ENCODE data around the gene DEFB127.

DEFB127 gene

DNA sequence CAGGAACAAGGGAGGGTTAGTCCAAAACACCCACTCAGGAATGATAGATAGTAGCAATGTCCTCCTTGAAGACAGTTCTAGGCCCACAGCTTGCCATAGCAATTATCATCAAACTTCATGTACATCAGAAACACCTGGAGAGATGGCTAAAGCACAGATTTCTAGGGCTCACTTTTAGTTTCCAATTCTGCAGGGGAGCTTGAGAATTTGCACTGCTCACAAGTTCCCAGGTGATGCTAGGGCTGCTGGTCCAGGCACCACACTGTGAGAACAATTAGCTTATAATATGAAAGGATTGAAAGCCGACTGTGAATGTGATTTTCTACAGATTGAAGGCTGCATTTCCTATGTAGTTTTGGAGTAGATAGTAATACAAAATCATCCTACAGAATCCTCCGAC, 11.4 kb upstream of the DEFB127 start:
- no peak for DNase-seq (ENCODE audit: low read depth)
- TF ChIP-seq MYC (IDR thresholded peaks at IDR 0.05; ENCODE audit: low read depth, low read length) (no peak), POLR2A (IDR thresholded peaks at IDR 0.05; ENCODE audit: extremely low read depth, insufficient read length) (no peak)
- TF ChIP-seq, protein P1, sequence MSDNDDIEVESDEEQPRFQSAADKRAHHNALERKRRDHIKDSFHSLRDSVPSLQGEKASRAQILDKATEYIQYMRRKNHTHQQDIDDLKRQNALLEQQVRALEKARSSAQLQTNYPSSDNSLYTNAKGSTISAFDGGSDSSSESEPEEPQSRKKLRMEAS (IDR thresholded peaks at IDR 0.05; ENCODE audit: low read depth, low read length): no peak
- TF ChIP-seq, protein P2, sequence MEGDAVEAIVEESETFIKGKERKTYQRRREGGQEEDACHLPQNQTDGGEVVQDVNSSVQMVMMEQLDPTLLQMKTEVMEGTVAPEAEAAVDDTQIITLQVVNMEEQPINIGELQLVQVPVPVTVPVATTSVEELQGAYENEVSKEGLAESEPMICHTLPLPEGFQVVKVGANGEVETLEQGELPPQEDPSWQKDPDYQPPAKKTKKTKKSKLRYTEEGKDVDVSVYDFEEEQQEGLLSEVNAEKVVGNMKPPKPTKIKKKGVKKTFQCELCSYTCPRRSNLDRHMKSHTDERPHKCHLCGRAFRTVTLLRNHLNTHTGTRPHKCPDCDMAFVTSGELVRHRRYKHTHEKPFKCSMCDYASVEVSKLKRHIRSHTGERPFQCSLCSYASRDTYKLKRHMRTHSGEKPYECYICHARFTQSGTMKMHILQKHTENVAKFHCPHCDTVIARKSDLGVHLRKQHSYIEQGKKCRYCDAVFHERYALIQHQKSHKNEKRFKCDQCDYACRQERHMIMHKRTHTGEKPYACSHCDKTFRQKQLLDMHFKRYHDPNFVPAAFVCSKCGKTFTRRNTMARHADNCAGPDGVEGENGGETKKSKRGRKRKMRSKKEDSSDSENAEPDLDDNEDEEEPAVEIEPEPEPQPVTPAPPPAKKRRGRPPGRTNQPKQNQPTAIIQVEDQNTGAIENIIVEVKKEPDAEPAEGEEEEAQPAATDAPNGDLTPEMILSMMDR (IDR thresholded peaks at IDR 0.05; ENCODE audit: low read depth, low read length): no peak
- H3K4me3 ChIP-seq (ENCODE audit: low read depth, low read length): no peak overlapping the region

DNA sequence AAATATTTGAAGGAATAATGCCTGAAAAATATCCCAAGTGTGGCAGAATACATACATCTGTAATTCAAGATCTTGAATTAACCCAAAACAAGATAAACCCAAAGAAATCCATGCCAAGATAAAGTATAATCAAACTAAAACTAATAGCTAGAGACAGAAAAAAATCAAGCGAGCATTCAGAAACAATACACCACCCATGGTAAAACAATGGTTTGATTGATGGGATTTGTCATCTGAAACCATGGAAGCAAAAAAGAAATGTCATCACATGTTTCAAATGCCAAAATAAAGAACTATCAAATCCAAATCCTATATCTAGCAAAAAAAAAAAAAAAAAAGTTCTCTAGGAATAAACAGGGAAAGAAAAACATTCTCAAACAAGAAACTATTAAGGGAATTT, 5.1 kb upstream of the DEFB127 start:
- no peak overlapping the region for H3K4me3 ChIP-seq (ENCODE audit: low read depth, low read length)
- no peak for DNase-seq (ENCODE audit: low read depth)
- TF ChIP-seq MYC (IDR thresholded peaks at IDR 0.05; ENCODE audit: low read depth, low read length): no peak
- TF ChIP-seq POLR2A (IDR thresholded peaks at IDR 0.05; ENCODE audit: extremely low read depth, insufficient read length): no peak
- TF ChIP-seq, protein P1 (IDR thresholded peaks at IDR 0.05; ENCODE audit: low read depth, low read length): no peak
- TF ChIP-seq, protein P2 (IDR thresholded peaks at IDR 0.05; ENCODE audit: low read depth, low read length): no peak

DNA sequence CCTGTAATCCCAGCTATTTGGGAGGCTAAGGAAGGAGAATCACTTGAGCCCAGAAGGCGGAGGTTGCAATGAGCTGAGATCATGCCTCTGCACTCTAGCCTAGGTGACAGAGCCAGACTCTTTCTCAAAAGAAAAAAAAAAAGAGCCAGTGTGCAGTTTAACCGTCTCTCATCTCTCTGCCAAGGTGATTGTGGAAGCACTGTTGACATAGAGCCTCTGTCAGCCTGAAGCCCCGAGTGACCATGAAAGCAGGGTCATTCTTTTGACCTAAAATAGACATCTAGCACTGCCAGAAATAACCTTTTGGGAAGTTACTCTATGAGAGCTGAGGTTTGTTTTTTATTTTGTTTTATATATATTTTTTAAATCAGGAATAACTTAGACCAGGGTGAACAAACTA, 7.4 kb downstream of the DEFB127 start:
- TF ChIP-seq, protein P2 (IDR thresholded peaks at IDR 0.05; ENCODE audit: low read depth, low read length): no peak
- TF ChIP-seq POLR2A (IDR thresholded peaks at IDR 0.05; ENCODE audit: extremely low read depth, insufficient read length): no peak
- TF ChIP-seq, protein P1 (IDR thresholded peaks at IDR 0.05; ENCODE audit: low read depth, low read length): no peak
- no peak for TF ChIP-seq MYC (IDR thresholded peaks at IDR 0.05; ENCODE audit: low read depth, low read length)
- no peak for DNase-seq (ENCODE audit: low read depth)

GRCh38 chr20:168876-169275, 11.6 kb downstream of the DEFB127 start:
- TF ChIP-seq MYC (IDR thresholded peaks at IDR 0.05; ENCODE audit: low read depth, low read length): no peak
- no peak for TF ChIP-seq POLR2A (IDR thresholded peaks at IDR 0.05; ENCODE audit: extremely low read depth, insufficient read length)
- TF ChIP-seq, protein P2 (IDR thresholded peaks at IDR 0.05; ENCODE audit: low read depth, low read length): no peak
- TF ChIP-seq, protein P1 (IDR thresholded peaks at IDR 0.05; ENCODE audit: low read depth, low read length): no peak
- no peak overlapping the region for H3K4me3 ChIP-seq (ENCODE audit: low read depth, low read length)
- no peak for DNase-seq (ENCODE audit: low read depth)

More for the DNA sequence above, 7.4 kb downstream of the DEFB127 start:
- no peak overlapping the region for H3K4me3 ChIP-seq (ENCODE audit: low read depth, low read length)

GRCh38 chr20:184288-184687, 27.0 kb downstream of the DEFB127 start:
- TF ChIP-seq, protein P1 (IDR thresholded peaks at IDR 0.05; ENCODE audit: low read depth, low read length): no peak
- TF ChIP-seq POLR2A (IDR thresholded peaks at IDR 0.05; ENCODE audit: extremely low read depth, insufficient read length) (no peak), MYC (IDR thresholded peaks at IDR 0.05; ENCODE audit: low read depth, low read length) (no peak)
- TF ChIP-seq, protein P2 (IDR thresholded peaks at IDR 0.05; ENCODE audit: low read depth, low read length): no peak
- DNase-seq (ENCODE audit: low read depth): no peak
- no peak overlapping the region for H3K4me3 ChIP-seq (ENCODE audit: low read depth, low read length)
